ENCODE results near the gene USP3.
A peak's percentile ranks its signal among the peaks of the same experiment; 100 is the strongest.

Gene USP3

GRCh38 chr15:63502843-63503738, 1.3 kb upstream of the USP3 start:
- Histone ChIP-seq H2AFZ (ENCODE audit: low read depth, low read length) (no peak overlapping the region; the same call in 1 of the 2 replicates), H3K36me3 (ENCODE audit: insufficient read depth, low read length) (no peaks in the 10 kb centered on the region), H3K4me3 (ENCODE audit: low read depth in 1 of 2, low read length in 2 of 2) (peak overlapping the region in 1 of 2 experiments; percentile 62; a peak in 2 of 4 replicates), H3K4me1 (ENCODE audit: insufficient read depth, low read length) (peaks cover 32% of the 10 kb centered on the region), H3K27ac (ENCODE audit: low read length) (no peak overlapping the region), H3K9me3 (ENCODE audit: insufficient read depth, low read length, severe bottlenecking) (no peaks in the 10 kb centered on the region), H3K79me2 (ENCODE audit: insufficient read depth, low read length) (peaks cover 35% of the 10 kb centered on the region), H3K27me3 (ENCODE audit: insufficient read depth, low read length, poor library complexity) (no peaks in the 10 kb centered on the region), H4K20me1 (ENCODE audit: insufficient read depth, low read length) (peaks cover 18% of the 10 kb centered on the region; the same call in 1 of the 2 replicates), H3K4me2 (ENCODE audit: insufficient read depth, low read length) (peak overlapping the region; percentile 90), H3K9ac (ENCODE audit: low read depth, low read length) (peak overlapping the region; percentile 50; the same call in 1 of the 2 replicates)
- no peak for TF ChIP-seq CTCF (IDR thresholded peaks at IDR 0.05; ENCODE audit: borderline replicate concordance, extremely low read depth, low read length, poor library complexity, severe bottlenecking)
- no peak for TF ChIP-seq EZH2 (IDR thresholded peaks at IDR 0.05; ENCODE audit: borderline replicate concordance, low read depth, low read length, severe bottlenecking)
- DNase-seq (no peak), ATAC-seq (ENCODE audit: insufficient read depth, low read depth) (no peak)

- Histone ChIP-seq H3K4me2 (ENCODE audit: insufficient read depth, low read length) (peak overlapping the region; percentile 90), H2AFZ (ENCODE audit: low read depth, low read length) (peak overlapping the region; percentile 69), H3K27ac (ENCODE audit: low read length) (peak overlapping the region; percentile 12; the same call in 1 of the 2 replicates), H3K36me3 (ENCODE audit: insufficient read depth, low read length) (no peaks in the 10 kb centered on the region), H3K4me3 (ENCODE audit: low read depth in 1 of 2, low read length in 2 of 2) (peak overlapping the region; percentile 19 to 62; a peak in 3 of 4 replicates), H3K27me3 (ENCODE audit: insufficient read depth, low read length, poor library complexity) (no peaks in the 10 kb centered on the region), H4K20me1 (ENCODE audit: insufficient read depth, low read length) (peaks cover 24% of the 10 kb centered on the region; the same call in 1 of the 2 replicates), H3K9ac (ENCODE audit: low read depth, low read length) (peak overlapping the region; percentile 50), H3K9me3 (ENCODE audit: insufficient read depth, low read length, severe bottlenecking) (no peaks in the 10 kb centered on the region), H3K4me1 (ENCODE audit: insufficient read depth, low read length) (peaks cover 30% of the 10 kb centered on the region), H3K79me2 (ENCODE audit: insufficient read depth, low read length) (peaks cover 42% of the 10 kb centered on the region)
- DNase-seq (peak; percentile 50), ATAC-seq (ENCODE audit: insufficient read depth, low read depth) (peak; percentile 48)
- TF ChIP-seq EZH2 (IDR thresholded peaks at IDR 0.05; ENCODE audit: borderline replicate concordance, low read depth, low read length, severe bottlenecking): no peak
Measured at GRCh38 chr15:63503739-63504246, 600 bp upstream of the USP3 start.

GRCh38 chr15:63504979-63505841, 817 bp downstream of the USP3 start:
- Histone ChIP-seq H3K9ac (ENCODE audit: low read depth, low read length) (peak overlapping the region; percentile 91), H3K4me1 (ENCODE audit: insufficient read depth, low read length) (peaks cover 43% of the 10 kb centered on the region), H3K4me3 (ENCODE audit: low read depth in 1 of 2, low read length in 2 of 2) (peak overlapping the region; percentile 76 to 97), H4K20me1 (ENCODE audit: insufficient read depth, low read length) (peaks cover 36% of the 10 kb centered on the region; the same call in 1 of the 2 replicates), H3K79me2 (ENCODE audit: insufficient read depth, low read length) (peaks cover 56% of the 10 kb centered on the region), H2AFZ (ENCODE audit: low read depth, low read length) (peak overlapping the region; percentile 73), H3K4me2 (ENCODE audit: insufficient read depth, low read length) (peak overlapping the region; percentile 90), H3K9me3 (ENCODE audit: insufficient read depth, low read length, severe bottlenecking) (no peaks in the 10 kb centered on the region), H3K27me3 (ENCODE audit: insufficient read depth, low read length, poor library complexity) (no peaks in the 10 kb centered on the region), H3K27ac (ENCODE audit: low read length) (peak overlapping the region; percentile 75), H3K36me3 (ENCODE audit: insufficient read depth, low read length) (no peaks in the 10 kb centered on the region)
- DNase-seq (peak; percentile 51), ATAC-seq (ENCODE audit: insufficient read depth, low read depth) (peak; percentile 48)
- TF ChIP-seq EZH2 (IDR thresholded peaks at IDR 0.05; ENCODE audit: borderline replicate concordance, low read depth, low read length, severe bottlenecking) (no peak), CTCF (IDR thresholded peaks at IDR 0.05; ENCODE audit: borderline replicate concordance, extremely low read depth, low read length, poor library complexity, severe bottlenecking) (peak; percentile 34)

Data from DND-41 (cell line).